ENCODE measurements around the gene CEMIP2.

CEMIP2 gene

DNA sequence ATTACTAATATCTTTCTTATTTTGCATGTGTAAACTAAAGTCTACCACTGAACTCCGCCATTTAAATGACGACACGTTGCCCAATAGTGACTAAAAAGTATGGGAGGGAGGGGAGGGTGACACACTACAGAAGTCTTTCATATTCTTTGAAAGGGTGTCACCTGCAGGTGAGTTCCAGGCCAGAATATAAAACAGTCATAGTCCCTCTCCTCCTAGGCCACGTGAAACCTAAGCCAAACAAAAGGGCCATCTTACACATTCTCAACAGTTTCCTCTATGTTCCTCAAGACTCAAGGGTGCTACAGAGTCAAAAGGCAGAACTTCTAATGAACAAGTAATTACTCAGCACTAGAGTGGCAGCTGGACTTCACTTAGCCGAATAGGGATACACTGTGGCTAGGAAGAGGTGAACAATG, 6.4 kb downstream of the CEMIP2 start:
- Histone ChIP-seq H3K4me2 (ENCODE audit: low read length) (no peak overlapping the region), H3K9me3 (ENCODE audit: control insufficient read depth, low read length) (no peaks in the 10 kb centered on the region), H3K27ac (no peak overlapping the region), H3K79me2 (peaks cover 35% of the 10 kb centered on the region), H3K4me1 (peaks cover 16% of the 10 kb centered on the region), H3K9ac (no peak overlapping the region), H3K36me3 (ENCODE audit: control insufficient read depth, insufficient read depth, low read length) (no peaks in the 10 kb centered on the region), H3K4me3 (ENCODE audit: low read depth, low read length) (no peak overlapping the region), H2AFZ (no peak overlapping the region), H3K27me3 (ENCODE audit: control insufficient read depth, insufficient read depth, low read length) (no peaks in the 10 kb centered on the region)
- no peak for TF ChIP-seq CTCF (IDR thresholded peaks at IDR 0.05)

DNA sequence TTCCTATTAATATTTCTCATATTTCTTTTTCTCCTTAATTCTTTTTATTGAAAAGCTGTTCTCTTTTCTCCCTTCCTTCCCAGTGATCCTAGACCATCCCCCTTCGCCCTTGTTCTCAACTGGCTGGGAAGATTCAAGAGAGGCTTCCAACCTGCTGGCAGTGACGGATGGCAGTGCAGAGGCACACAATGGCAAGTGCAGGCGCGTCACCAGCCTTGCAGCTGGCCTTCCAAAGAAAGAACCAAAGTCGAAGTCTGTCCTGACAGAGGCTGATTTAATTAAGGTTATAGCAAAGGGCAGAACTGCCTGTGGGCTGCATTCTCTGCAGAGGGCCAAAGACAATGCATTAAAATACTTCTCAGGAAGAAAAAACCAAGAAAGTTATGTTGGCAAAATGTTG, 7.4 kb downstream of the CEMIP2 start:
- Histone ChIP-seq H3K27ac (no peak overlapping the region), H3K4me3 (ENCODE audit: low read depth, low read length) (no peak overlapping the region), H2AFZ (no peak overlapping the region), H3K79me2 (peaks cover 32% of the 10 kb centered on the region), H3K9ac (no peak overlapping the region), H3K4me1 (peaks cover 18% of the 10 kb centered on the region), H3K4me2 (ENCODE audit: low read length) (peak overlapping the region; percentile 32), H3K27me3 (ENCODE audit: control insufficient read depth, insufficient read depth, low read length) (no peaks in the 10 kb centered on the region), H3K36me3 (ENCODE audit: control insufficient read depth, insufficient read depth, low read length) (no peaks in the 10 kb centered on the region), H3K9me3 (ENCODE audit: control insufficient read depth, low read length) (no peaks in the 10 kb centered on the region)
- TF ChIP-seq CTCF (IDR thresholded peaks at IDR 0.05): no peak

- Histone ChIP-seq H3K27ac (peak overlapping the region; percentile 35), H3K4me1 (peaks cover 16% of the 10 kb centered on the region), H3K79me2 (peaks cover 25% of the 10 kb centered on the region), H3K27me3 (ENCODE audit: control insufficient read depth, insufficient read depth, low read length) (no peaks in the 10 kb centered on the region), H3K36me3 (ENCODE audit: control insufficient read depth, insufficient read depth, low read length) (no peaks in the 10 kb centered on the region), H3K9ac (no peak overlapping the region), H3K4me2 (ENCODE audit: low read length) (peak overlapping the region; percentile 58), H3K9me3 (ENCODE audit: control insufficient read depth, low read length) (no peaks in the 10 kb centered on the region), H3K4me3 (ENCODE audit: low read depth, low read length) (peak overlapping the region; percentile 35), H2AFZ (no peak overlapping the region)
- no peak for TF ChIP-seq CTCF (IDR thresholded peaks at IDR 0.05)
Measured at GRCh38 chr9:71758785-71759184, 9.5 kb downstream of the CEMIP2 start.

GRCh38 chr9:71758277-71758676, 10.0 kb downstream of the CEMIP2 start:
- H3K36me3 ChIP-seq (ENCODE audit: control insufficient read depth, insufficient read depth, low read length): no peaks in the 10 kb centered on the region
- no peak overlapping the region for H3K9ac ChIP-seq
- H3K27ac ChIP-seq: peak overlapping the region; percentile 35

More at GRCh38 chr9:71758277-71758676, 10.0 kb downstream of the CEMIP2 start:
- no peak for TF ChIP-seq CTCF (IDR thresholded peaks at IDR 0.05)
- H3K79me2 ChIP-seq: peaks cover 20% of the 10 kb centered on the region
- H3K27me3 ChIP-seq (ENCODE audit: control insufficient read depth, insufficient read depth, low read length): no peaks in the 10 kb centered on the region
- H3K4me2 ChIP-seq (ENCODE audit: low read length): peak overlapping the region; percentile 58
- no peak overlapping the region for H2AFZ ChIP-seq
- H3K4me1 ChIP-seq: peaks cover 16% of the 10 kb centered on the region
- H3K9me3 ChIP-seq (ENCODE audit: control insufficient read depth, low read length): no peaks in the 10 kb centered on the region
- H3K4me3 ChIP-seq (ENCODE audit: low read depth, low read length): peak overlapping the region; percentile 35

Data from parathyroid adenoma (tissue), 2 donors.